ENCODE results near the gene TRABD2B. TPM values are rescaled to one million over a fixed set of nuclear protein-coding genes. Genes with fewer than 3 reads are reported as not detected.
A peak's percentile ranks its signal among the peaks of the same experiment; 100 is the strongest.

TRABD2B gene
- total and polyA plus RNA-seq, 2 donors from 2014 or later: 19.8 to 62.0 TPM

GRCh38 chr1:47969478-47969877 is 27.7 kb downstream of the TRABD2B start:
- Histone ChIP-seq H3K9me3 (ENCODE audit: control insufficient read depth in 2 of 3, insufficient read depth in 1 of 3, low read length in 3 of 3) (no peaks in the 10 kb centered on the region), H3K9ac (ENCODE audit: low read length in 3 of 3) (no peak overlapping the region), H3K4me1 (ENCODE audit: control insufficient read depth in 2 of 3, insufficient read depth in 2 of 3, low read depth in 1 of 3, low read length in 3 of 3) (peaks cover 0 to 38% (median 28%) of the 10 kb centered on the region in 3 donors), H3K27me3 (ENCODE audit: control insufficient read depth, insufficient read depth, low read length) (no peaks in the 10 kb centered on the region), H3K36me3 (ENCODE audit: control insufficient read depth in 2 of 3, insufficient read depth in 3 of 3, low read length in 3 of 3) (peaks cover 0 to 4% (median 0%) of the 10 kb centered on the region in 3 donors), H3K4me3 (ENCODE audit: low read length in 3 of 3) (no peak overlapping the region), H3K27ac (ENCODE audit: low read depth in 2 of 2, low read length in 2 of 2) (no peak overlapping the region)
- TF ChIP-seq, protein P1, sequence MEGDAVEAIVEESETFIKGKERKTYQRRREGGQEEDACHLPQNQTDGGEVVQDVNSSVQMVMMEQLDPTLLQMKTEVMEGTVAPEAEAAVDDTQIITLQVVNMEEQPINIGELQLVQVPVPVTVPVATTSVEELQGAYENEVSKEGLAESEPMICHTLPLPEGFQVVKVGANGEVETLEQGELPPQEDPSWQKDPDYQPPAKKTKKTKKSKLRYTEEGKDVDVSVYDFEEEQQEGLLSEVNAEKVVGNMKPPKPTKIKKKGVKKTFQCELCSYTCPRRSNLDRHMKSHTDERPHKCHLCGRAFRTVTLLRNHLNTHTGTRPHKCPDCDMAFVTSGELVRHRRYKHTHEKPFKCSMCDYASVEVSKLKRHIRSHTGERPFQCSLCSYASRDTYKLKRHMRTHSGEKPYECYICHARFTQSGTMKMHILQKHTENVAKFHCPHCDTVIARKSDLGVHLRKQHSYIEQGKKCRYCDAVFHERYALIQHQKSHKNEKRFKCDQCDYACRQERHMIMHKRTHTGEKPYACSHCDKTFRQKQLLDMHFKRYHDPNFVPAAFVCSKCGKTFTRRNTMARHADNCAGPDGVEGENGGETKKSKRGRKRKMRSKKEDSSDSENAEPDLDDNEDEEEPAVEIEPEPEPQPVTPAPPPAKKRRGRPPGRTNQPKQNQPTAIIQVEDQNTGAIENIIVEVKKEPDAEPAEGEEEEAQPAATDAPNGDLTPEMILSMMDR (IDR thresholded peaks at IDR 0.05; ENCODE audit: borderline replicate concordance, extremely low read depth, insufficient read depth): no peak
- FAIRE-seq (no peak), DNase-seq (no peak)
- intact Hi-C loops (cut with DNase I): no loop called here

- no peaks in the 10 kb centered on the region for H3K27me3 ChIP-seq (ENCODE audit: control insufficient read depth, insufficient read depth, low read length)
- intact Hi-C loops (cut with DNase I): no loop called here
- no peak overlapping the region for H3K4me3 ChIP-seq (ENCODE audit: low read length in 3 of 3)
- TF ChIP-seq, protein P1 (IDR thresholded peaks at IDR 0.05; ENCODE audit: borderline replicate concordance, extremely low read depth, insufficient read depth): no peak
- H3K9me3 ChIP-seq (ENCODE audit: control insufficient read depth in 2 of 3, insufficient read depth in 1 of 3, low read length in 3 of 3): no peaks in the 10 kb centered on the region
- FAIRE-seq (no peak), DNase-seq (no peak)
- H3K36me3 ChIP-seq (ENCODE audit: control insufficient read depth in 2 of 3, insufficient read depth in 3 of 3, low read length in 3 of 3): peaks cover 0 to 4% (median 0%) of the 10 kb centered on the region in 3 donors
- H3K9ac ChIP-seq (ENCODE audit: low read length in 3 of 3): no peak overlapping the region
- no peak overlapping the region for H3K27ac ChIP-seq (ENCODE audit: low read depth in 2 of 2, low read length in 2 of 2)
- H3K4me1 ChIP-seq (ENCODE audit: control insufficient read depth in 2 of 3, insufficient read depth in 2 of 3, low read depth in 1 of 3, low read length in 3 of 3): peaks cover 3 to 38% (median 36%) of the 10 kb centered on the region in 3 donors
Observed at GRCh38 chr1:47968556-47968888, 28.7 kb downstream of the TRABD2B start.

- Histone ChIP-seq H3K27ac (ENCODE audit: low read depth in 2 of 2, low read length in 2 of 2) (no peak overlapping the region), H3K36me3 (ENCODE audit: control insufficient read depth in 2 of 3, insufficient read depth in 3 of 3, low read length in 3 of 3) (peaks cover 0 to 4% (median 0%) of the 10 kb centered on the region in 3 donors), H3K9ac (ENCODE audit: low read length in 3 of 3) (no peak overlapping the region), H3K9me3 (ENCODE audit: control insufficient read depth in 2 of 3, insufficient read depth in 1 of 3, low read length in 3 of 3) (no peaks in the 10 kb centered on the region), H3K4me1 (ENCODE audit: control insufficient read depth in 2 of 3, insufficient read depth in 2 of 3, low read depth in 1 of 3, low read length in 3 of 3) (peaks cover 5 to 41% (median 40%) of the 10 kb centered on the region in 3 donors), H3K4me3 (ENCODE audit: low read length in 3 of 3) (peak overlapping the region in 1 of 3 donors; percentile 4), H3K27me3 (ENCODE audit: control insufficient read depth, insufficient read depth, low read length) (no peaks in the 10 kb centered on the region)
- intact Hi-C loops (cut with DNase I): no loop called here
- FAIRE-seq: no peak
- peak in 3 of 5 donors; percentile 37 to 73 (median 55) for DNase-seq
- TF ChIP-seq, protein P1 (IDR thresholded peaks at IDR 0.05; ENCODE audit: borderline replicate concordance, extremely low read depth, insufficient read depth): no peak
Observed at GRCh38 chr1:47967864-47968555, 29.2 kb downstream of the TRABD2B start.

All from kidney (tissue), 14 donors.